Glomerular visceral epithelial cell (primary cell): ENCODE measurements around the gene CCDC61.
A peak's percentile ranks its signal among the peaks of the same experiment; 100 is the strongest.

Experiments used
- DNase-seq: peaks from one replicate; pipeline ENCODE4 v3.0.0-alpha.2; 2016; ENCODE audit errors: extremely low spot score

Gene CCDC61

DNA sequence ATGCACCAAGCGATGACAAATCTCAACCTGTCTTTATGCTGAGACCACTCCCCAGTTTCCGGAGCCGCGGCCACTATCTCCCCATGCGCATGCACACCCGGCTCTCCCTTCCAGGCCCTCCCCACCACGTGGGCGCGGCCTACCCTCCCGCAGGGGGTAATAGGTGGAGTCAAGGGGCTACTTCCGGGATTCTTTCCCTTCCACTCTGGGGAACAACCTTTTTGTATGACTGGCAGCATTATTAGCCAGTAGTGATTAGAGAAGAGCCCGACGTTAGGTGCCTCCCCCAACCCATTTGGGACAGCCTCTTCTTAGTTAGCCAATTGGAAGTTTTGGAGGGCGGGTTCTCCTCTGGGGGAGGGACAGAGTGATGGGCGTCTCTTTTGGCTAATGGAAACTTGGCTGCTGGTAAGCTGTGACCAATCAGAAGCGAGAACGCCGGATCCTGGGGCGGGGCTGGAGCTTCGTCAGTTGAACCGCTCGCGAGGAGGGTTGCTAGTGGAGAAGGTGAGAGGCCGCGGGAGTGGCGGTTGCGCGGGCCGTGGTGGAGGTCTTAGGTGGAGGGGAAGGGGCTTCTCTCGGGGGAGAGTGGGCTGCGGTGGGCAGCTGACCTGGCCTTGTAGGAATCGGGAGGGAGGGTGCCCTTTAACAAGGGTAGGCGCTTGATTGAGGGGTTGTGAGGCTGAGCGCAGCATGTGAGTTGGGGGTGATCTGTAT lies at the start of gene CCDC61:
CCDC61 (plus strand) TSS at position 470 of the 717 bp plus-strand sequence. CDS start 7,552 bp downstream, outside the sequence.
- DNase-seq = peak; percentile 100

DNA sequence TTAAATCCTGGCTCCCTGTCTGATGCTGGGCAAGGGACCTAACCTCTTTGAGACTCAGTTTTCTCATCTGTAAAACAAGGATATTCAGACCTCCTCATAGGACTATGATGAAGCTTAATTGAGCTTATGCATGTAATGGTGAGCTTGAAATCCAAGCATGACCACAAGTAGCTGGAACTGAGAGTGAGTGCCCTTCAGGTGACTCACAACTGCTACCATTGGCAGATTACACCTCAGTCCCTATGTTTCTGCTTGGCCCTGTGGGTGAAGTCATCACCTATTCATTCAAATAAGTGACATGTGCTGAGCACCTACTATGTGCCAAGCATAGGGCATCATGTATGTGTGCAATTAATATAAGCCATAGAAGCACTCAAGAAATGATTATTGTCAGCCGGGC lies 47.3 kb upstream of the CCDC61 start:
- DNase-seq = peak; percentile 19

GRCh38 chr19:45952341-45952685 lies 43.0 kb upstream of the CCDC61 start:
- no peak for DNase-seq

GRCh38 chr19:45952686-45953505 lies 42.4 kb upstream of the CCDC61 start:
- DNase-seq = peak; percentile 46

DNA sequence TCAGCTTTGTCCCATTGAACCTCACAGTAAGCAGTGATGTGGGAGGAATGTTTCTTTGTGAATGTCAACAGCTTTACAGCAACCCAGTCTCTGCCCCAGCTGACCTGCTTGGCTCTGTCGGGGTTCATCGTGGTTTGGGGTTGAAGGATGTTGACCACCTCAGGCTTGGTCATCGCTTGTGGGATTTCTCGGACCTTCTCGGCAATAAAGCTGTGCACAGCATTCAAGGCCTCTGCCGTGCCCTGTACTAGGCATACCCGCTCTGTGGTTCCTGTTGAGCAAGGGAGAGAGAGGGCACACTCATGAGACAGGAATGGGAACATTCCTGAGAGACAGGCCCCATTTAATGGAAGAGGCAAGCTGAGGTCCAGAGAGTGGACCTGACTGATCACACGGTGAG lies 41.6 kb upstream of the CCDC61 start:
- no peak for DNase-seq

GRCh38 chr19:45954156-45954555 lies 41.1 kb upstream of the CCDC61 start:
- no peak for DNase-seq

GRCh38 chr19:45955905-45956608 lies 39.2 kb upstream of the CCDC61 start:
- DNase-seq = no peak

GRCh38 chr19:45958320-45958719 lies 36.9 kb upstream of the CCDC61 start:
- no peak for DNase-seq

GRCh38 chr19:45958769-45959516 lies 36.3 kb upstream of the CCDC61 start:
- DNase-seq = no peak

DNA sequence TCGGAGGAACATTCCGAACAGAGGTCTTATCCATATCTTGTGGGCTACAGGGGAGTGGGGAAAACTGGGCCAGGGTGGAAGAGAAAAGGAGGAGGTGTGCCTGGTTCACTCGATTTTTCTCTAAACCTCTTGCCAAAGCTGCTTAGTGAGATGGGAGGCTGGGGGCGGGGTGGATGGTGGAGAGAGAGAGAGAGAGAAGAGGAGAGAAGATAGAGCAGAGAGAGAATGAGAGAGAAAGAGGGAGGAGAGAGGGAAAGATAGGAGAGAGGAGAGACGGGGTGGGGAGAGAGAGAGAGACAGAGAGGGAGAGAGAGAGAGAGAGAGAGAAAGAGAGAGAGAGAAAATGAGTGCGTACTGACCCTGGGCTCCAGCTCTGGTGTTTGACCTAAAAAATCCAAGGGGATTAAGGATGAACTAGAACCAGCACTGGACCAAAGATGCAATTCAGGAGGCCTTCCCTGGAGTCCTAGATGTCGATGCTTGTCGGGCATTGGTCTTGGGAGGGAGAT lies 35.7 kb upstream of the CCDC61 start:
- no peak for DNase-seq

DNA sequence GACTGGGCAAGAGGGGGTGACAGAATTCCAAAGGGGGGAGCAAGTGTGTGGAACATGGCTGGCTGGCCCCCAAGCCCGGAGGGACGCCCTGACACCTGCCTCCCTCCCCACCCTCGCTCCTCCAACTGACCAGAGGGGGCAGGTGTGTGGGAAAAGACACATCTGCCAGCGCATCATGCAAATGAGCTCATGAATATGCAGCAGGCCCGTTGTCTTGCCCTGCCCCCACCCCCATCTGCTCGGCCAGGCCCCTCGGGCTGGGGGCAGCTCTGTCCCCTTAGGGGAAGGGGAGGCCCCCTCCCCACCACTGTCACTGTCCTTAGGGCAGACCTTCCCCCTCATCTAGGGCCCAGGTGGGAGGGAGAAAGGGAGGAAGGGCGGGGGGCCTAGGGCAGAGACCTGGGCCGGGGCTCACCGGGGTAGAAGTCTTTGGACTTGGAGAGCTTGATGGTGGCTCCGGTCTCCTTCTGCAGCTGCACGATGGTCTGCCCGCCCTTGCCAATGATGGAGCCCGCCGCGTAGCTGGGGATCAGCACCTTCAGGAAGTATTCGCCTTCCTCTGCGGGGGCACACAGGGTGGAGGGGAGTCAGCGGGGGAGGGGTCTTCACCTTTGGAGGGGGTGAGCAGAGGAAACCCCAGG lies 34.6 kb upstream of the CCDC61 start:
- DNase-seq = no peak

GRCh38 chr19:45962021-45962420 lies 33.2 kb upstream of the CCDC61 start:
- no peak for DNase-seq

GRCh38 chr19:45967246-45967645 lies 28.0 kb upstream of the CCDC61 start:
- no peak for DNase-seq

DNA sequence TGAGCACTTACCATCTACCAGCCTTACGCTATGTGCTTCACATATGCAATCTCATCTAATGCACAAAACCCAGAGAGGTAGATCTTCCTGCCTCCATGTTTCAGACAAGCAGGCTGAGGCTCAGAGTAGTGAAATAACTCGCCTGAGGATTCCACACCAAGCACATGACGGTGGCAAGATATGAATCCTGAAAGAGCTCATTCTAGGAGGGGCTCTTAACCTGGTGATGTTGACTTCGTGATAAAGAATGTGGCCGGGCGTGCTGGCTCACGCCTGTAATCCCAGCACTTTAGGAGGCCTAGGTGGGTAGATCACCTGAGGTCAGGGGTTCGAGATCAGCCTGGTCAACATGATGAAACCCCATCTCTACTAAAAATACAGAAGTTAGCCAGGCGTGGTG lies 26.6 kb upstream of the CCDC61 start:
- no peak for DNase-seq

- DNase-seq = no peak
These were observed 25.6 kb upstream of the CCDC61 start for GRCh38 chr19:45969676-45970075.

DNA sequence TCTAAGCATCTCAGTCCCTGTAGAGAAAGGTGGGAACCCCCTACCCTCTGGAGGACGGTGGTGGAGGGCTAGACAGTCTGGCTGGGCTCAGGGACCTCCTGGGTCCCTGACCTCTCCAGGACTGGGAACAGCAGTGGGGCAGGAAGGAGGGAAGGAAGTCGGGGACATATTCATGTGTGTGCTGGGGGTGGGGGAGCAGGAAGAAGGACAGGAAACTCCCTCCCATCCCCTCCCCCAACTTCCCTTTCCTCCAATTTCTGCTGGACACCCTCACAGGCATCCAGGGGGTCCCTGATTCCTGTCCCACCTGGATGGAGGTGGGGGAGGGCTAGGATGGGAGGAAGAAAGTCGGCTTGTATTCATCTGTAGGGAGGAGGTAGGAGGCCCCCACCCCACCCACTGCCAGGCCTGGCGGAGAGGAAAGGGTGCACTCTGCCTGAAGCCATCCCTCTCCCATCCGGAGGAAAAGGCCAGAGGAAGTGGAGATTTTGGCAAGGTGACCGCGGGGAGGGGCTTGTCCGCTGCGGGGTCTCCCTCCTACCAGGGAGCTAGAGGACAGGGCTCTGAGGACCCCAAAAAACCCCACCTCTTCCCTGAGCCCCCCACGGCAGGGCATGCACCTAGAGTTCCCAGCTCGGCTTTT lies 23.9 kb upstream of the CCDC61 start:
- DNase-seq = no peak

DNA sequence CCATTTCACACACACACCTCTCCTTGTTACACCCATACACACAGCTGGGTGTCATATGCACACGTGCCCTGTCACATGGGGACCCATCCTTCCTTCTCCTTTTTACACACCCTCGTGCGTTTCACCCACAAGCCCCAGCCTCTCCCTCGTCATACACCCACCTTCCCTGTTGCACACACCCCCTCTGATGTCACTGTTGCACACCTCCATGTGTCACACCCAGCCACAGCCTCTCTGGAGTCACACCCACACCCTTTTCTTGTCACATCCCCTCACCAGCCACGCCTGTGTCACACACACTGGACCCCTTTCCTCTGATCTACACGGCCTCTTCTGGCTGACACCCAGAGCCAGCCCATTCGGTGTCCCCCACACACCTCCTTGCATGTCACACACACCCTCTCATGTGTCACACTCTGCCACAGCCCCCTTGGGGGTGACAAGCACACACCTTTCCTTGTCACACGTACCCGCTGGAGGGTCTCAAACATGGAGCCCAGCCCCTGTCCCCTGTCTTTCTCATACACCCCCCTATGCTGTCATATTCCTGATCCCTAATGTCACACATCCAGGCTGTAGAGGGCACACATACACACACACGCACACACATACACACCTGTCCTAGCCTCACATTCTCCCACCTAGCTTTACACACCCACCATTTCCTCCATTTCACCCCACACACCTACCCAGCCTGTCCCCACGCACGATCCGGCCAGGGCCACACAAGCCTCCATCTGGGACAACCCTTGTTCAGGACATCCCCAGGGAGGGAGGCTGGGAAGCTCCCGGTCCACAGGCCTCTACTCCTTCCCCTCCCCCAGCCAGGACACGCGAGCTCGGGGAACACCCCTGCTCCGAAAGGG lies 23.0 kb upstream of the CCDC61 start:
- DNase-seq = no peak

GRCh38 chr19:45972947-45973540 lies 22.2 kb upstream of the CCDC61 start:
- DNase-seq = no peak
